GM19239 (cell line): ENCODE results near the gene PRDM4.
A peak's percentile ranks its signal among the peaks of the same experiment; 100 is the strongest.
"Not testable (repeated sequence)": the region's sequence is repeated elsewhere in the genome, so short reads cannot be mapped to it uniquely, and the experiment has no call there.

Source experiments
- DNase-seq: peaks from one replicate; pipeline ENCODE4 v3.0.0; 2011; ENCODE audit warnings: low spot score; ENCODE audit not compliant: insufficient read length
- FAIRE-seq: peaks from 2 replicates; lab custom pipeline; 2011; peaks lifted over from hg19 to GRCh38; lab: Jason Lieb, UNC

The PRDM4 gene

DNA sequence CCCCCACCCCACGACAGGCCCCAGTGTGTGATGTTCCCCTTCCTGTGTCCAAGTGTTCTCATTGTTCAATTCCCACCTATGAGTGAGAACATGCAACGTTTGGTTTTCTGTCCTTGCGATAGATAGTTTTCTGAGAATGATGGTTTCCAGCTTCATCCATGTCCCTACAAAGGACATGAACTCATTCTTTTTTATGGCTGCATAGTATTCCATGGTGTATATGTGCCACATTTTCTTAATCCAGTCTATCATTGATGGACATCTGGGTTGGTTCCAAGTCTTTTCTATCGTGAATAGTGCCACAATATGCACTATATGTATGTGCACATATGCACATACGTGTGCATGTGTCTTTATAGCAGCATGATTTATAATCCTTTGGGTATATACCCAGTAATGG lies 55.4 kb downstream of the PRDM4 start:
- not testable (repeated sequence) for DNase-seq, FAIRE-seq

- FAIRE-seq = no peak
- DNase-seq = no peak
These were observed 56.9 kb downstream of the PRDM4 start for GRCh38 chr12:107704041-107704440.

- DNase-seq (no peak), FAIRE-seq (no peak)
These were observed 58.8 kb downstream of the PRDM4 start for GRCh38 chr12:107702106-107702505.

DNA sequence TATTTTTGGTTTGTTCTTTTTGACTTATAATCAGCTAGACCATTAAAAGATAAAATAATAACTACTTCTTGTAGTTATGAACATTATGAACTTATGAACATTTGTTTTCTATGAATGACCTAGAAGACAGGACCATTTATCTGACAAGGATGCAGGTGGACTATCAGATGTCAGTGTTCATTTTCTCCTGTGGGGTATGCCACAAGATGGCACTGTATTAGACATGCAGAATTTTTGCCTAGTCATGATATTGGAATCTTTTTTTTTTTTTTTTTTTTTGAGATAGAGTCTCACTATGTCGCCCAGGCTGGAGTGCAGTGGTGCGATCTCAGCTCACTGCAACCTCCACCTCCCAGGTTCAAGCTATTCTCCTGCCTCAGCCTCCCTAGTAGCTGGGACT lies 65.2 kb downstream of the PRDM4 start:
- not testable (repeated sequence) for DNase-seq, FAIRE-seq

DNA sequence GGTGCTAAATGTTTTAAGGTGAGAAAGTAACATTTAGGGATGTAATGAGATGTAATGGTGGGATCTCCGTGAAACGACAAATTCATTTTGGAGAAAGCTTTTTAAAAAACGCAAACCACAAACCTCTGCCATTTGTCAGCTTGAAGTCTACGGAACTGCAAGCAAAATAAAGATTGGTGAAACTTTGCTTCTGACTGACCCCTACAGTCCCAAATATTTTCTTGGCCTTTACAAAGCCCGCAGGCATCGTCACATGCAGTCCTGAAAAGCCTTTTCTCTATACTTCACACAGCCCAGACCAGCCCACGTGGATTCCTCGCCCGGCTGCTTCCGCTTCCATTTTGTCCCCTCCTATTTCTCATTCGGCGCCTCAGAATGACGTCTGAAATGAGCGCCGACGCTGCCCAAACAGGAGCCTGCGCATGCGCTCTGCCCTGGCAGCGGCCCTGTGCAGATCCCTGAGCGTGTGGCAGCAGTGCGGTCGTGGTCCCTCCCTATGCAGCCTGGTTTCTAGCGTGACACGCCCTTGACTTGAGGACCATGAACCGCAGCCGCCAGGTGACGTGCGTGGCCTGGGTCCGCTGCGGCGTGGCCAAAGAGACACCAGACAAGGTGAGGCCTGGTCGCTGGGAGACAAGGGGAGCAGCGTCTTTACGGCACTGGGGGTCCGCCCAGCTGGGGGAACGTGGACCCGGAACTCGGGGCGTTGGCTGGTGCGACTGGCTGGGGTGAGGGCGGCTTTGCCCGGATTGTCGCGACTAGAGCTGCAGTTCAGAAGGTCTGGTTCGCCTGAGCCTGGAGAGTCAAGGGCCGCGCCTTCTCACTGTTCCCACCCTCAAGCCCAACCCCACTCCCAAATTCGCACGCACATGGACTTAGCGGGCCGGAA lies 75.3 kb downstream of the PRDM4 start, which contains the start of gene PWP1:
PWP1 (plus strand) TSS at position 440 of the 889 bp plus-strand sequence; CDS start at position 541, 101 bp downstream.
- peak; percentile 94 for FAIRE-seq

GRCh38 chr12:107684990-107685359 lies 76.0 kb downstream of the PRDM4 start:
- DNase-seq (no peak), FAIRE-seq (peak; percentile 14)

More for the DNA sequence above, 75.3 kb downstream of the PRDM4 start, which contains the start of gene PWP1:
- peak; percentile 89 for DNase-seq

GRCh38 chr12:107684029-107684795 lies 76.7 kb downstream of the PRDM4 start:
- FAIRE-seq (no peak), DNase-seq (no peak)
